IgD-negative memory B cell (primary cell): ENCODE measurements around the gene CPEB4. TPM values are rescaled to one million over a fixed set of nuclear protein-coding genes. Genes with fewer than 3 reads are reported as not detected.

Experiments
- H3K27ac Mint-ChIP-seq, 3 donors: one replicate each; pipeline ENCODE4 v1.8.0; 2020 to 2022; ENCODE audit warnings: mild to moderate bottlenecking in 3 of 3, mixed read lengths in 3 of 3, moderate library complexity in 1 of 3
- H3K27me3 Mint-ChIP-seq: one replicate; pipeline ENCODE4 v1.8.0; 2021; ENCODE audit warnings: mixed read lengths
- H3K36me3 Mint-ChIP-seq: one replicate; pipeline ENCODE4 v1.8.0; 2020; ENCODE audit warnings: mild to moderate bottlenecking, mixed read lengths
- H3K4me1 Mint-ChIP-seq, 3 donors: one replicate each; pipeline ENCODE4 v1.8.0; 2020 to 2022; ENCODE audit warnings: mixed read lengths in 3 of 3, mild to moderate bottlenecking in 1 of 3
- H3K4me3 Mint-ChIP-seq, 4 donors: one replicate each; pipeline ENCODE4 v1.8.0; 2020 to 2022; ENCODE audit warnings: mild to moderate bottlenecking in 4 of 4, mixed read lengths in 4 of 4, moderate library complexity in 3 of 4
- H3K9me3 Mint-ChIP-seq, 3 donors: one replicate each; pipeline ENCODE4 v1.8.0; 2020 to 2021; ENCODE audit warnings: mixed read lengths in 3 of 3, mild to moderate bottlenecking in 1 of 3
- polyA plus RNA-seq: library from polyadenylated mRNA; unstranded; fragments of 300-500 nt; fragmentation: Illumina TruSeq; gene quantifications from one replicate; pipeline ENCODE4 v1.2.3, GENCODE V29; 2021

Gene CPEB4
- polyA plus RNA-seq, 1 donor from 2014 or later: 8.4 TPM

GRCh38 chr5:173971681-173972345 lies 83.7 kb downstream of the CPEB4 start:
- peak overlapping the region in 1 of 4 donors; percentile 50 for H3K4me3 Mint-ChIP-seq
- H3K27ac Mint-ChIP-seq: peak overlapping the region in 1 of 3 donors; percentile 52
- H3K27me3 Mint-ChIP-seq: peaks cover 10% of the 10 kb centered on the region
- H3K4me1 Mint-ChIP-seq: peaks cover 3 to 10% (median 10%) of the 10 kb centered on the region in 3 donors
- no peaks in the 10 kb centered on the region for H3K9me3 Mint-ChIP-seq
- no peaks in the 10 kb centered on the region for H3K36me3 Mint-ChIP-seq

- Mint-ChIP-seq H3K27me3 (peaks cover 12% of the 10 kb centered on the region), H3K4me3 (peak overlapping the region in 2 of 4 donors; percentile 61 to 91), H3K9me3 (no peaks in the 10 kb centered on the region), H3K36me3 (no peaks in the 10 kb centered on the region), H3K27ac (no peak overlapping the region), H3K4me1 (peaks cover 3 to 10% (median 10%) of the 10 kb centered on the region in 3 donors)
These were observed 84.4 kb downstream of the CPEB4 start for GRCh38 chr5:173972607-173972924.

GRCh38 chr5:173972925-173973615 lies 84.9 kb downstream of the CPEB4 start:
- no peaks in the 10 kb centered on the region for H3K36me3 Mint-ChIP-seq
- H3K4me1 Mint-ChIP-seq: peaks cover 3 to 10% (median 10%) of the 10 kb centered on the region in 3 donors
- H3K9me3 Mint-ChIP-seq: no peaks in the 10 kb centered on the region
- peak overlapping the region in 1 of 3 donors; percentile 31 for H3K27ac Mint-ChIP-seq
- peaks cover 13% of the 10 kb centered on the region for H3K27me3 Mint-ChIP-seq
- peak overlapping the region; percentile 61 to 91 (median 78) for H3K4me3 Mint-ChIP-seq

- H3K36me3 Mint-ChIP-seq: no peaks in the 10 kb centered on the region
- H3K4me3 Mint-ChIP-seq: peak overlapping the region; percentile 61 to 91 (median 78)
- H3K4me1 Mint-ChIP-seq: peaks cover 3 to 10% (median 10%) of the 10 kb centered on the region in 3 donors
- H3K27me3 Mint-ChIP-seq: peaks cover 13% of the 10 kb centered on the region
- peak overlapping the region in 1 of 3 donors; percentile 31 for H3K27ac Mint-ChIP-seq
- H3K9me3 Mint-ChIP-seq: no peaks in the 10 kb centered on the region
These were observed 85.4 kb downstream of the CPEB4 start for GRCh38 chr5:173973616-173973969.

- Mint-ChIP-seq H3K4me1 (peaks cover 3 to 10% (median 10%) of the 10 kb centered on the region in 3 donors), H3K4me3 (no peak overlapping the region), H3K9me3 (no peaks in the 10 kb centered on the region), H3K27ac (no peak overlapping the region), H3K27me3 (peaks cover 13% of the 10 kb centered on the region), H3K36me3 (no peaks in the 10 kb centered on the region)
These were observed 86.6 kb downstream of the CPEB4 start for GRCh38 chr5:173974688-173975239.

- Mint-ChIP-seq H3K36me3 (peaks cover 3% of the 10 kb centered on the region), H3K4me1 (no peaks in the 10 kb centered on the region), H3K9me3 (peaks cover 2 to 10% (median 5%) of the 10 kb centered on the region in 3 donors), H3K27ac (peak overlapping the region in 1 of 3 donors; percentile 26), H3K27me3 (peaks cover 20% of the 10 kb centered on the region), H3K4me3 (no peak overlapping the region)
These were observed 93.1 kb downstream of the CPEB4 start for GRCh38 chr5:173981185-173981761.

GRCh38 chr5:173984218-173984617 lies 96.1 kb downstream of the CPEB4 start:
- no peak overlapping the region for H3K4me3 Mint-ChIP-seq
- peaks cover 2 to 10% (median 5%) of the 10 kb centered on the region in 3 donors for H3K9me3 Mint-ChIP-seq
- H3K27me3 Mint-ChIP-seq: peaks cover 17% of the 10 kb centered on the region
- H3K4me1 Mint-ChIP-seq: no peaks in the 10 kb centered on the region
- peaks cover 3% of the 10 kb centered on the region for H3K36me3 Mint-ChIP-seq
- H3K27ac Mint-ChIP-seq: no peak overlapping the region

GRCh38 chr5:173988554-173989431 lies 100.6 kb downstream of the CPEB4 start, which contains the start of gene C5orf47:
Gene C5orf47 (plus strand): TSS chr5:173989170. CDS start chr5:173989264, 94 bp downstream.
- Mint-ChIP-seq H3K4me3 (peak within 1 kb of the TSS in 1 of 4 donors; percentile 12), H3K27me3 (peaks cover 8% of the 10 kb centered on the region), H3K27ac (no peak within 1 kb of the TSS), H3K4me1 (no peaks in the 10 kb centered on the region), H3K9me3 (peaks cover 0 to 9% (median 2%) of the 10 kb centered on the region in 3 donors), H3K36me3 (peaks cover 1% of the 10 kb centered on the region)

- Mint-ChIP-seq H3K27ac (no peak overlapping the region), H3K27me3 (peaks cover 5% of the 10 kb centered on the region), H3K4me1 (no peaks in the 10 kb centered on the region), H3K4me3 (peak overlapping the region in 1 of 4 donors; percentile 12), H3K36me3 (no peaks in the 10 kb centered on the region), H3K9me3 (peaks cover 0 to 7% (median 2%) of the 10 kb centered on the region in 3 donors)
These were observed 101.4 kb downstream of the CPEB4 start for GRCh38 chr5:173989432-173990082.

- no peak overlapping the region for H3K4me3 Mint-ChIP-seq
- no peak overlapping the region for H3K27ac Mint-ChIP-seq
- H3K4me1 Mint-ChIP-seq: no peaks in the 10 kb centered on the region
- H3K36me3 Mint-ChIP-seq: no peaks in the 10 kb centered on the region
- no peaks in the 10 kb centered on the region for H3K9me3 Mint-ChIP-seq
- H3K27me3 Mint-ChIP-seq: peaks cover 2% of the 10 kb centered on the region
These were observed 109.2 kb downstream of the CPEB4 start for GRCh38 chr5:173997331-173997730.

GRCh38 chr5:173998531-173998930 lies 110.4 kb downstream of the CPEB4 start:
- Mint-ChIP-seq H3K27ac (no peak overlapping the region), H3K4me1 (no peaks in the 10 kb centered on the region), H3K4me3 (no peak overlapping the region), H3K36me3 (no peaks in the 10 kb centered on the region), H3K27me3 (peaks cover 2% of the 10 kb centered on the region), H3K9me3 (no peaks in the 10 kb centered on the region)

- no peak overlapping the region for H3K4me3 Mint-ChIP-seq
- H3K9me3 Mint-ChIP-seq: no peaks in the 10 kb centered on the region
- H3K27me3 Mint-ChIP-seq: peaks cover 2% of the 10 kb centered on the region
- H3K4me1 Mint-ChIP-seq: no peaks in the 10 kb centered on the region
- H3K27ac Mint-ChIP-seq: no peak overlapping the region
- no peaks in the 10 kb centered on the region for H3K36me3 Mint-ChIP-seq
These were observed 111.9 kb downstream of the CPEB4 start for GRCh38 chr5:174000076-174000475.

GRCh38 chr5:174003795-174004194 lies 115.6 kb downstream of the CPEB4 start:
- H3K27ac Mint-ChIP-seq: no peak overlapping the region
- H3K4me1 Mint-ChIP-seq: no peaks in the 10 kb centered on the region
- peaks cover 0 to 1% (median 0%) of the 10 kb centered on the region in 3 donors for H3K9me3 Mint-ChIP-seq
- H3K4me3 Mint-ChIP-seq: no peak overlapping the region
- H3K36me3 Mint-ChIP-seq: peaks cover 1% of the 10 kb centered on the region
- H3K27me3 Mint-ChIP-seq: peaks cover 4% of the 10 kb centered on the region

- peaks cover 1% of the 10 kb centered on the region for H3K36me3 Mint-ChIP-seq
- H3K27me3 Mint-ChIP-seq: peaks cover 6% of the 10 kb centered on the region
- H3K4me1 Mint-ChIP-seq: no peaks in the 10 kb centered on the region
- peaks cover 0 to 3% (median 0%) of the 10 kb centered on the region in 3 donors for H3K9me3 Mint-ChIP-seq
- no peak overlapping the region for H3K4me3 Mint-ChIP-seq
- H3K27ac Mint-ChIP-seq: no peak overlapping the region
These were observed 120.8 kb downstream of the CPEB4 start for GRCh38 chr5:174008922-174009321.
